ENCODE measurements around the gene SPRR2D. TPM values are rescaled to one million over a fixed set of nuclear protein-coding genes. Genes with fewer than 3 reads are reported as not detected.

The SPRR2D gene
- not detected in 2 replicates for total RNA-seq (2013; cell fraction: nucleolus; rRNA removed)
- total RNA-seq (2014; rRNA removed) (not detected in 2 replicates), total RNA-seq (2014; rRNA removed; fragmentation: Illumina TruSeq; extraction: Trizol) (not detected in 2 replicates), total RNA-seq (2021) (not detected in 2 replicates), polyA plus RNA-seq (2011; rRNA removed) (not detected in 2 replicates), polyA plus RNA-seq (2014; fragmentation: Illumina TruSeq; extraction: Trizol) (not detected in 2 replicates), polyA plus RNA-seq (2014; fragmentation: Nextera tagmentation; extraction: Ambion mirVana) (not detected), polyA plus RNA-seq (2014; rRNA removed) (not detected in 2 replicates), polyA plus RNA-seq (2016; fragmentation: Nextera tagmentation; extraction: Ambion mirVana) (under 1 TPM in 1 of 2 experiments, not detected in 1; 0.44 TPM), polyA minus RNA-seq (2011; rRNA and poly(A)+ RNA removed) (1.1 TPM in 1 of 2 replicates, not detected in the other), Bru-seq, nascent RNA (not detected), BruChase-seq, experiment 1, labeled RNA remaining after a 6-hour chase (not detected), BruChase-seq, experiment 2, labeled RNA remaining after a 2-hour chase (not detected)
- not detected for polyA plus RNA-seq (2011; ENCODE audit: low read depth)
- 0.33 TPM in 1 of 2 replicates, not detected in the other for polyA plus RNA-seq (2011; cell fraction: cytosol; rRNA removed)
- polyA plus RNA-seq (2011; cell fraction: nucleus; rRNA removed): not detected in 2 replicates
- polyA plus RNA-seq (2012): not detected in 2 replicates
- polyA minus RNA-seq (2011; cell fraction: cytosol; rRNA and poly(A)+ RNA removed): not detected in 2 replicates
- not detected in 2 replicates for polyA minus RNA-seq (2011; cell fraction: nucleus; rRNA and poly(A)+ RNA removed)
- long read RNA-seq, experiment 1: 0 reads
- long read RNA-seq, experiment 2: 0 reads

DNA sequence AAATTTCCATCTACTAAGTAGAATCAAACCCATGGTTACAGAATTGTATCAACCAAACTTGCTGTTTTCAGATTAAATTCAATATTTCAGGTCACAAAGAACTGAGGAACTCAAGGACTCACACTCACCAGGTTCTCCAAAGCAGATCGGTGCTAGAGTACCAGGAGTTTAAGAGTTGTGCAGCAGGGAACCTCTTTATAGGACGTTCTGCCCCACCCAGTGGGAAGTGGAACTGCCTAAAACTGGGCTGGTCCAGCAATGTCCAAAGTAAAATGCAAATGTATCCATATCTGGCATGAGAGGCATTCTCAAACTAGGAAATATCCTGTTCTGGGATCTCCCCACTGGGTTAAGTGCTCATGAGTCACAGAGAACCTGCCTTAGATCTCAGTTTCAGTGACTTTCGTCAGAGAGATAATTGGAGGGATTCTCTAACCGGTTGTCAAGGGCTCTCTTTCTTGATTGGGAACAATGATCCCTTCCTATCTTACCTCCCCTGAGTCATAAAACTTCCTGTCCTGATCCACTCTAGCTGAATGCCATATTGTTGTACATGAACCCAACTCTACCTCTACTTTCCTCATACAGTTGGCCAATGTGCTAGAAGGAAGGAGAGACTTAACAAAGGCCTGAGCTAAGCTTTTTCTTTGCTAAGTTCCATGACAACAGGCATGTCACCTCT, at the start of gene SPRR2D:
SPRR2D (minus strand) TSS at position 171 of the 682 bp plus-strand sequence. CDS start 774 bp downstream, outside the sequence.
- WGBS (ENCODE audit: insufficient coverage, insufficient replicate concordance, low lambda C conversion rate, missing lambda C conversion rate): 25% methylated on average over 4 of the region's 4 CpGs
- ChIA-PET CTCF (interaction anchor here (1.1 kb wide), 1 partner anchor 10 kb away, joined by 3 read pairs; no protein-coding TSS in a partner anchor), SMC1A (ENCODE audit: uncharacterized antibody, unreplicated experiment) (no interaction called here), RAD21 (ENCODE audit: unreplicated experiment) (no interaction called here), POLR2A (no interaction called here)
- FAIRE-seq (no peak), ATAC-seq (no peak), DNase-seq (ENCODE audit: low read depth, low spot score) (no peak)
- Histone ChIP-seq H3K9me3 (replicated peaks; ENCODE audit: control insufficient read depth, insufficient read depth, low read length) (no peaks in the 10 kb centered on the region), H2AFZ (ENCODE audit: control insufficient read depth, low read depth, low read length) (no peak within 1 kb of the TSS), H3K9ac (ENCODE audit: control insufficient read depth, insufficient read depth, low read length) (no peak within 1 kb of the TSS), H3K4me2 (ENCODE audit: control insufficient read depth, insufficient read depth) (no peak within 1 kb of the TSS), H3K36me3 (ENCODE audit: control insufficient read depth in 2 of 2, insufficient read depth in 2 of 2, low read length in 1 of 2) (no peaks in the 10 kb centered on the region), H3K27me3 (replicated peaks in 1 of 2; ENCODE audit: control insufficient read depth in 2 of 2, insufficient read depth in 2 of 2, low read length in 1 of 2) (no peaks in the 10 kb centered on the region; a peak in 2 of 4 replicates), H4K20me1 (ENCODE audit: control insufficient read depth, insufficient read depth) (no peaks in the 10 kb centered on the region), H3K79me2 (ENCODE audit: control insufficient read depth, insufficient read depth, low read length) (no peaks in the 10 kb centered on the region), H3K4me1 (ENCODE audit: control insufficient read depth, insufficient read depth, low read length) (no peaks in the 10 kb centered on the region), H3K4me3 (no peak within 1 kb of the TSS), H3K27ac (ENCODE audit: control insufficient read depth, insufficient read depth) (no peak within 1 kb of the TSS)
- in situ Hi-C loops (cut with MboI) (no loop called here), intact Hi-C loops (cut with micrococcal nuclease; ENCODE audit: unreplicated experiment) (no loop called here)
- BruUV-seq (replicated peaks): no TSS peak
- TF ChIP-seq POLR2AphosphoS2 (IDR thresholded peaks at IDR 0.05; ENCODE audit: low read depth, low read length) (no peak), MEF2A (IDR thresholded peaks at IDR 0.05; ENCODE audit: insufficient read depth, low read depth, low read length) (no peak), EED (IDR thresholded peaks at IDR 0.05; ENCODE audit: low read depth) (no peak), SMAD5 (IDR thresholded peaks at IDR 0.05; ENCODE audit: low read depth) (no peak), ZNF687 (IDR thresholded peaks at IDR 0.05) (no peak), SIN3A (IDR thresholded peaks at IDR 0.05; ENCODE audit: low read depth, low read length) (no peak), SMARCA5 (IDR thresholded peaks at IDR 0.05) (no peak), NKRF (conservative IDR thresholded peaks at IDR 0.05) (no peak), YBX1 (IDR thresholded peaks at IDR 0.05) (no peak), PAX5 (IDR thresholded peaks at IDR 0.05; ENCODE audit: borderline replicate concordance, low read depth, low read length) (no peak), ZSCAN29 (IDR thresholded peaks at IDR 0.05) (no peak), ASH2L (IDR thresholded peaks at IDR 0.05; ENCODE audit: borderline replicate concordance, low read depth) (no peak), SREBF2 (IDR thresholded peaks at IDR 0.05; ENCODE audit: low read length) (no peak), RAD51 (IDR thresholded peaks at IDR 0.05) (no peak), CHD1 (IDR thresholded peaks at IDR 0.05; ENCODE audit: low read depth, low read length) (no peak)
